GM18505 (cell line): ENCODE results near the gene KIAA1958.

Experiments used
- ATAC-seq: cut with Tn5 transposase; IDR thresholded peaks from one replicate; pipeline ENCODE4 v1.9.1; 2021; ENCODE audit not compliant: unreplicated experiment
- POLR2A ChIP-seq: IDR thresholded peaks from 4 replicates; pipeline ENCODE4 v1.6.1; 2011; ENCODE audit warnings: borderline replicate concordance; ENCODE audit not compliant: insufficient read depth, insufficient read length; ENCODE audit errors: extremely low read depth

The KIAA1958 gene

GRCh38 chr9:112711050-112711689 is 224.5 kb downstream of the KIAA1958 start:
- no peak for TF ChIP-seq POLR2A
- no peak for ATAC-seq

DNA sequence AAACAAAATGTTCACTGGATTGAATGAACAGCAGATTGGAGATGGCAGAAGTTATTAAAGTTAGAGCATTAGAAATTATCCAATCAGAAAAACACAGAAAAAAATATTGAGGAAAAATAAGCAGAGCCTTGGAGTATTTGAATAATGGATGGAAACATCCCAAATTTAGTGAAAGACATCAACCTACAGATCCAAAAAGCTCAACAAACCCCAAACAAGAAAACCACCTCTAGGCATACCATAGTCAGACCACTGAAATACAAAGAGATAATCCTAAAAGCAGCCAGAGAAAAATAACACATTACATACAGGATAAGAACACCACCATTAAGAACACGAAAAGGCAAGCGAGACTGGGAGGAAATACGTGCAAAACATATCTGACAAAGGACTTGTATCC is 226.1 kb downstream of the KIAA1958 start:
- no peak for TF ChIP-seq POLR2A
- ATAC-seq: no peak

DNA sequence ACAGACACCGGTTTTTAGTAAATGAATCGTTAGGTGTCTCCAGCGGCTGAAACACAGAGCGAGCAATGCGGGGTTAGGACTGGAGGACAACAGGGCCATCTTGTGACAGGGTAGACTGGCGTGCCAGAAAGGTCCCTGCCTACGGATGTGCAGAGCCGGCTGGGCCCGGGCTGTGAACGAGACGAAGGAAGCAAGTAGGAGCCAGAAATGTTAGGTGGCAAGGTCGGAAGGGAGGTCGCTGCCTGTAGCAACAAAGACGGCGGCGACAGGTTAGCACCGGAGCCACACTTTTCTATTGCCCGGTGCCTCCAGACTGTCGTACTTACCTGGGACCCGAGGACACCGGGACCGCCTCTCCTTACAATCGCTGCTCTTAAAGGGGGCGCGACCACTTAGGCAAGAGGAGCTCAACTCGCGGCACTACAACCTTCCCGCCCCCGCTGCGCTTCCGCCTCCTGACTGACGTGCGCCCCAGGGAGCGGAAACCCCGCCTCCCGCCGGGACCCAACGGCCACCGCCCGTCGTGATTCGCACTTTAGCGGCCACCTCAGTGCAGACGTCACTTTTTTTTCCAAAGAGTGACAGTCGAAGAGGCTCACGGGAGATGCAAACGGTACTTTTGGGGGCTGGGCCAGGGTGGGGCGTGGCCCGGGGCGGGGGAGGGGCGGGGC is 231.2 kb downstream of the KIAA1958 start, which contains the start of gene INIP:
Gene INIP, minus strand, starts transcription at position 457 of the 671 bp plus-strand sequence. CDS start 1,632 bp downstream, outside the sequence.
- ATAC-seq: peak; percentile 93
- peak; percentile 80 for TF ChIP-seq POLR2A
